Measurements from ENCODE around the gene ICAM1. TPM values are rescaled to one million over a fixed set of nuclear protein-coding genes. Genes with fewer than 3 reads are reported as not detected.

The ICAM1 gene
- total and polyA plus RNA-seq, 2 of the 13 experiments (the other 11 are each of a cell fraction or from before 2014, with no cell fraction given), result 37.9 to 98.4 TPM

DNA sequence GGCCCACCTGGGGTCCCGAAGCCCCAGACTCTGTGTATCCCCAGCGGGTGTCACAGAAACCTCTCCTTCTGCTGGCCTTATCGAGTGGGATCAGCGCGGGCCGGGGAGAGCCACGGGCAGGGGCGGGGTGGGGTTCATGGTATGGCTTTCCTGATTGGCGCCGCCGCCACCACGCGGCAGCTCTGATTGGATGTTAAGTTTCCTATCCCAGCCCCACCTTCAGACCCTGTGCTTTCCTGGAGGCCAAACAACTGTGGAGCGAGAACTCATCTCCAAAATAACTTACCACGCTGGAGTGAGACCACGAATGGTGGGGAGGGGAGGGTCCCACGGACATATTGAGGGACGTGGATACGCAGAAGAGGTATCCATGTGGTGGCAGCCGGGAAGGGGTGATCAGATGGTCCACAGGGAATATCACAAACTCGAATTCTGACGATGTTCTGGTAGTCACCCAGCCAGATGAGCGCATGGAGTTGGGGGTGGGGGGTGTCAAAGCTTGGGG is 17.8 kb downstream of the ICAM1 start (continued):
- TF ChIP-seq ZNF33B (CRISPR knock-in tag; IDR thresholded peaks at IDR 0.05) (peak; percentile 40; the same call in 1 of the 2 replicates), PHF21A (CRISPR knock-in tag; IDR thresholded peaks at IDR 0.05) (peak; percentile 51), ZNF253 (CRISPR knock-in tag; IDR thresholded peaks at IDR 0.05; ENCODE audit: borderline replicate concordance) (no peak)
- TF ChIP-seq, protein P1, sequence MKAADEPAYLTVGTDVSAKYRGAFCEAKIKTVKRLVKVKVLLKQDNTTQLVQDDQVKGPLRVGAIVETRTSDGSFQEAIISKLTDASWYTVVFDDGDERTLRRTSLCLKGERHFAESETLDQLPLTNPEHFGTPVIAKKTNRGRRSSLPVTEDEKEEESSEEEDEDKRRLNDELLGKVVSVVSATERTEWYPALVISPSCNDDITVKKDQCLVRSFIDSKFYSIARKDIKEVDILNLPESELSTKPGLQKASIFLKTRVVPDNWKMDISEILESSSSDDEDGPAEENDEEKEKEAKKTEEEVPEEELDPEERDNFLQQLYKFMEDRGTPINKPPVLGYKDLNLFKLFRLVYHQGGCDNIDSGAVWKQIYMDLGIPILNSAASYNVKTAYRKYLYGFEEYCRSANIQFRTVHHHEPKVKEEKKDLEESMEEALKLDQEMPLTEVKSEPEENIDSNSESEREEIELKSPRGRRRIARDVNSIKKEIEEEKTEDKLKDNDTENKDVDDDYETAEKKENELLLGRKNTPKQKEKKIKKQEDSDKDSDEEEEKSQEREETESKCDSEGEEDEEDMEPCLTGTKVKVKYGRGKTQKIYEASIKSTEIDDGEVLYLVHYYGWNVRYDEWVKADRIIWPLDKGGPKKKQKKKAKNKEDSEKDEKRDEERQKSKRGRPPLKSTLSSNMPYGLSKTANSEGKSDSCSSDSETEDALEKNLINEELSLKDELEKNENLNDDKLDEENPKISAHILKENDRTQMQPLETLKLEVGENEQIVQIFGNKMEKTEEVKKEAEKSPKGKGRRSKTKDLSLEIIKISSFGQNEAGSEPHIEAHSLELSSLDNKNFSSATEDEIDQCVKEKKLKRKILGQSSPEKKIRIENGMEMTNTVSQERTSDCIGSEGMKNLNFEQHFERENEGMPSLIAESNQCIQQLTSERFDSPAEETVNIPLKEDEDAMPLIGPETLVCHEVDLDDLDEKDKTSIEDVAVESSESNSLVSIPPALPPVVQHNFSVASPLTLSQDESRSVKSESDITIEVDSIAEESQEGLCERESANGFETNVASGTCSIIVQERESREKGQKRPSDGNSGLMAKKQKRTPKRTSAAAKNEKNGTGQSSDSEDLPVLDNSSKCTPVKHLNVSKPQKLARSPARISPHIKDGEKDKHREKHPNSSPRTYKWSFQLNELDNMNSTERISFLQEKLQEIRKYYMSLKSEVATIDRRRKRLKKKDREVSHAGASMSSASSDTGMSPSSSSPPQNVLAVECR (CRISPR knock-in tag; IDR thresholded peaks at IDR 0.05; ENCODE audit: borderline replicate concordance), result peak; percentile 40; the same call in 1 of the 2 replicates

DNA sequence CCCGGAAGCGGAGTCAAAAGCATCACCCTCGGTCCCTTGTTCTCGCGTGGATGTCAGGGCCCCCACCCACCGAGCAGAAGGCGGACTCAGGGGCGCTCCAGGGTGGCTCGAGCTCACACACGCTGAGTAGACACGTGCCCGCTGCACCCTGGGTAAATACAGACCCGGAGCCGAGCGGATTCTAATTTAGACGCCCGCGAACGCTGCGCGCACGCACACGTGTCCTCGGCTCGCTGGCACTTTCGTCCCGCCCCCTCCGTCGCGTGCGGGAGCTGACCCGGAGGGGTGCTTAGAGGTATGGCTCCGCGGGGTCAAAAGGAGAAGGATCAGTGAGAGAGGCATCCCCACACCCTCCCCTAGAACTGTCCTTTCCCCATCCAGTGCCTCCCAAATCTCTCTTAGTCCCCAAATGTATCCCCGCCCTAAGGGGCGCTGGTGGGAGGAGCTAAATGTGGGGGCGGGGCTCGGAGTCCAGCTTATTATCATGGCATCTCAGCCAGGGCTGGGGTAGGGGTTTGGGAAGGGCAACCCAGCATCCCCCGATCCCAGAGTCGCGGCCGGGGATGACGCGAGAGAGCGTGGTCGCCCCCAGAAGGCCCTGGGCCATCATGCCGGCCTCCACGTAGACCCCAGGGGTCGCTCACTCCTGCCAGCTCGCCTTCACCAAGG is 18.4 kb downstream of the ICAM1 start:
- no peaks in the 10 kb centered on the region for H3K9me3 ChIP-seq (ENCODE audit: low read length)
- DNase-seq (ENCODE audit: low spot score) (peak; percentile 53), ATAC-seq (peak; percentile 6), FAIRE-seq (no peak)
- peaks cover 8 to 12% of the 10 kb centered on the region in 2 experiments for H3K36me3 ChIP-seq (replicated peaks in 1 of 2; ENCODE audit: control insufficient read depth in 1 of 2, insufficient read depth in 2 of 2, low read length in 2 of 2)
- intact Hi-C loops (cut with micrococcal nuclease; ENCODE audit: unreplicated experiment), result no loop called here
- H3K9ac ChIP-seq (ENCODE audit: insufficient read depth, low read depth, low read length), result peak overlapping the region; percentile 34; the same call in 1 of the 2 replicates
- no peaks in the 10 kb centered on the region for H3K79me2 ChIP-seq (ENCODE audit: insufficient read depth, low read length)
- WGBS (ENCODE audit: low lambda C conversion rate), result 0% methylated on average over 6 of the region's 50 CpGs
- peak overlapping the region; percentile 24 to 79 (median 52); a peak in 4 of 6 replicates for H3K4me3 ChIP-seq (replicated peaks in 1 of 3; ENCODE audit: insufficient read depth in 1 of 3, low read depth in 2 of 3, low read length in 3 of 3)
- POLR2A ChIA-PET, result interaction anchor here (0.9 to 7.3 kb wide), 11 partner anchors 10 to 183 kb away, joined by 3 to 149 read pairs (median 5); partner anchors contain the start of genes ICAM1, PPAN, RAVER1 and TYK2
- H2AFZ ChIP-seq (ENCODE audit: low read length), result no peak overlapping the region
- H3K27me3 ChIP-seq (ENCODE audit: control insufficient read depth in 1 of 2, insufficient read depth in 2 of 2, low read length in 2 of 2), result peaks cover 0 to 20% of the 10 kb centered on the region in 2 experiments; a peak in 3 of 5 replicates
- BruUV-seq (replicated peaks), result no TSS peak
- peaks cover 70% of the 10 kb centered on the region for H3K4me1 ChIP-seq (ENCODE audit: insufficient read depth, low read length)
- H4K20me1 ChIP-seq (ENCODE audit: insufficient read depth, low read length), result 0 out of 2 replicates have a peak, but pooled peaks cover 6% of the 10 kb centered on the region
- CTCF ChIA-PET (ENCODE audit: low intra/inter-chr PET ratio, low total read pairs), result no interaction called here
- peak overlapping the region; percentile 97 for H3K4me2 ChIP-seq (ENCODE audit: low read depth, low read length)
- H3K27ac ChIP-seq (ENCODE audit: extremely low read length, insufficient read depth, low read length), result no peak overlapping the region
- in situ Hi-C loops (cut with HindIII; ENCODE audit: extremely low pct_ligation_motif_present, low pct_unique_long_range_greater_than_20kb), result no loop called here
- TF ChIP-seq PPARG (CRISPR knock-in tag; conservative IDR thresholded peaks at IDR 0.05), result no peak
- no peak for TF ChIP-seq ZNF589 (CRISPR knock-in tag; conservative IDR thresholded peaks at IDR 0.05)
- no peak for TF ChIP-seq EZH2 (conservative IDR thresholded peaks at IDR 0.05; ENCODE audit: low read depth, low read length)
- TF ChIP-seq, protein P2, sequence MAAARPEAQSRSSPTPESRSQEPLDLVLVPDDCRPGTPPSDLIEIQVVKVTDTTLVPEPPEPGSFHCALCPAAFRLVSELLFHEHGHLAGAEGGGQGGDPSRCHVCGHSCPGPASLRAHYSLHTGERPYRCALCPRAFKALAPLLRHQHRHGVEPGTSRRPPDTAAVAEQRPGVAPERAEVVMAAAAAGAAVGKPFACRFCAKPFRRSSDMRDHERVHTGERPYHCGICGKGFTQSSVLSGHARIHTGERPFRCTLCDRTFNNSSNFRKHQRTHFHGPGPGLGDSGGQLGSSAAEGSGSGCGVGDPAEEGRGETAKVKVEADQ (CRISPR knock-in tag; IDR thresholded peaks at IDR 0.05; ENCODE audit: borderline replicate concordance), result no peak
- TF ChIP-seq JDP2 (CRISPR knock-in tag; IDR thresholded peaks at IDR 0.05; ENCODE audit: borderline replicate concordance), result no peak
- TF ChIP-seq ZNF326 (CRISPR knock-in tag; IDR thresholded peaks at IDR 0.05; ENCODE audit: borderline replicate concordance), result no peak
- no peak for TF ChIP-seq ZNF761 (CRISPR knock-in tag; conservative IDR thresholded peaks at IDR 0.05)
- TF ChIP-seq U2AF2 (IDR thresholded peaks at IDR 0.05; ENCODE audit: low read depth, low read length), result no peak
- TF ChIP-seq ZNF749 (CRISPR knock-in tag; IDR thresholded peaks at IDR 0.05; ENCODE audit: borderline replicate concordance), result no peak
- TF ChIP-seq DR1 (CRISPR knock-in tag; IDR thresholded peaks at IDR 0.05), result no peak
- no peak for TF ChIP-seq HDAC1 (CRISPR knock-in tag; IDR thresholded peaks at IDR 0.05)
- no peak for TF ChIP-seq MTA3 (CRISPR knock-in tag; IDR thresholded peaks at IDR 0.05)

Data from HepG2 (cell line).